ENCODE results near the gene CASTOR1. TPM values are rescaled to one million over a fixed set of nuclear protein-coding genes. Genes with fewer than 3 reads are reported as not detected.
A peak's percentile ranks its signal among the peaks of the same experiment; 100 is the strongest.

The CASTOR1 gene
- polyA plus RNA-seq, 1 donor: 8.3 TPM

DNA sequence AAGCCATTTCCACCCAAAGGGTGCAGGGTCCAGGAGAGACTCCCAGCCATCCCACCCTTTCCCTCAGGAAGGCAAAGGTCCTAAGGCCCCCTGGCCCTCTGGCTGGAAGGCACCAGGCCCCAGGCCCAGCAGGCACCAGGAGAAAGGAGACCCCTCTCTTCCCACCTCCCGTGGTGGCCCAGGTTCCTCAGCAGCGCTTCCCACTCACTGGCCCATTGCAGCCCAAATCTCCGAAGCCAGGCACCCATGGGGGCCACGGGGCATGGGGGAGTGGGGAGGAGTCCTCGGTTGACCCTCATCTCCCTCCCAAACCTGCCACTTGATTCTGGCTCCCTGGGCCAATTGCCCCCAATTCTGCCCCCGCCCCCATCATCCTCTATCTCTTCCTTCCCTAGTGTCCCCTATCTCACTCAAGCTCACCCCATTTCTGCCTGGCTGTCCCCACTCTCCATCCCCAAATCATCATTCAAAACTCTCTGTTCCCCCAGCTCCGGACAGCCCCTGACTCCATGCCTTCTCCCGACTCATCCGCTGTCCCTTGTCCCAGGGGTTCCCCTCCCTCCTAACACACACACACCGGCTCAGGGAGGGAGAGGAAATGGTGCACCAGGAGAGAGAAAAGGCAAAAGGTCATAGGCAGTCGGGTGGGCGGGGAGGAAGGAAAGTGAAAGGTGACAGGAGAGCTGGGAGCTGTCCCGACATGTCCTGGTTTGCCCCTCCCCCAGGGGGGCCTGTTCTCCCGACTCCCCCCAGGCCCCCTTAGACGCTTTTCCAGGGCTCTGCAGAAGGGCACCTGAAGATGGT is 43.9 kb downstream of the CASTOR1 start:
- no peak for DNase-seq

DNA sequence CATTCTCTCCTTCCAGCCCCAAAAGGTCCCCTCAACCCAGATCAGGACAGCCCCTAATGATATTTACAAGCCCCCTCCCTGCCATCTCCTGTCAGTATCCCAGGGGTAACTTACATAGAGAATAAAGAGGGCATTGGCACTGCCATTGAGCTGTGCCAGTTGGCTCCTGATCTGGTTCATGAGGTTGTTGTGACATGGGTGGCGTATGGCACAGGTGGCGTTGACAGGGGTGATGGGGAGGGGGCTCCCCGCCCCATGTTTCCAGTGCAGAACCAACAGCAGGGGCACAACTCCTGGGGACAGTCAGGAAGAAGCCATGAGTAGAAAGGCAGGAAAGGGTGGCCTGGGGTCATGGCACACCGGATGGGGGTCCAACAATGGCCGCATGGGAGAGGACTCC is 44.7 kb downstream of the CASTOR1 start:
- no peak for DNase-seq

DNA sequence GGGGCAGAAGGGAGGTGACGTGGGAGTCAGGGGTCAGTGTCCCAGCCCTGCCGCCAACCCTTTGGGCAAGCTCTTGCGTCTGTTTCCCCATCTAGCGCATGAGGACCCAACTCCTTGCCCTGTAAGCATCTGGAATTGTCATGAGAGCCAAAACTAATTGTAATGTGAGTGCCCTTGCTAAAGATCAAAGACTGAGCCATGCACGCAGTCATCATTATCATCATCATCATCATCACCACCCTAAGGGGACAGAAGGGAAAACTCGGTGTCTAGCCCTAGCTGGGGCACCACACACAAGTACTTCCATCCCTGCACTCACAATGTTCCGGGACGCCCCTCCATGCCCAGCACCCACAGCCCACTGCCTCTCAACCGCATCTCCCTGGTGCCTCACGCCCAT is 45.2 kb downstream of the CASTOR1 start:
- DNase-seq: no peak

DNA sequence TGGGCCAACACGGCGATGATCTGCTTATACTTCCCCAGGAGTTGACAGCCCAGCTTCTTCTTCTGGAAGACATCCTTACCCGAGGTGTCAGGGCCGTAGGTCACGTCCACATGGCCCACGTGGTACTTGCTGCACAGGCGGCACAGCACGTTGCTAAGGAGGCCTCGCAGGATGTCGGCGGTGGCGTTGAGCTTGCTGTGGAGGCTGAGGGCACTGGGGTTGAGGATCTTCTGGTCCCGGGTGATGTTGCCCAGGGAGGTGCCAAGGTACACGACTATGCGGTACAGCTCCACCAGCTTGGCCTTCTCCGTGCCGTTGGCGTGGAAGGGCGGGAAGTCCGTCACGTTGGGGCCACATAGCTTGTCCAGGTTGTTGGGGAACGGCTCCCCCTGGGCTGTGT is 45.6 kb downstream of the CASTOR1 start:
- no peak for DNase-seq

DNA sequence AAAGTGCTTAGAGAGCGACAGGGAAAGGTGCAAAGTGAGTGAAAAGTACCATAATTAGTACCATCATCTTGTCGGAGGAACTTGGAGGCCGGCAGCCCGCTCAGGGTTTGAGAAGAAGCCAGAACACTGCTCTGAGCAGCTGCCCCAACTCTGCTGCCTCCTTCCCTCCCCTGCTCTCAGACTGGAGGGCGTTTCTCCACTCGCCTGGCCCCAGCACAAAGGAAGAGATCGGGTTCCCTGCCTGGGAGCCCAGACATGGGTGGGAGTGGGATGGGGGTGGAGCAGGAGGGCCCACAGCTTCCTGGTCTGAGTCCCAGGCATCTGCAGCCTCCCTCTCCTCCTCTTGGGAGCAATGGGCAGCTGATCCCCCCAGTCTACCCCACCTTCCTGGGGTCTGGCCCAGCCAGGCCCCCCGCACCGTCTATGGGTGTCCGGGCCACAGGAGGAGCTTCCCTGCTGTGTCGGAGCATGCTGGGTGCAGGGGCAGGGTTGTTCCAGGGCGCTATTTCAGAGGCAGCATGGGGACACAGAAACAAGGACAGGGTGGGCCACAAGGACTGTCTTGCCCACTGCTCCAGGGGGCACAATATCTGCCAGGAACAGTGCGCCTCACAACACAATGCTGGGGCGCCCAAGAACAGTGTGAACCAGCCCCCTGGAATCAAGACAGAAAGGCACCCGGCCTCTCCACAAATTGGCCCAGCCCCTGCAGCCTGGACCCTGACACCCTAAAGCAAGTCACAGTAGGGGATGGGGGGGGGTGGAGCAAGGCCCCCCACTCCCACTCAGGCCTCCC is 47.5 kb downstream of the CASTOR1 start:
- no peak for DNase-seq

DNA sequence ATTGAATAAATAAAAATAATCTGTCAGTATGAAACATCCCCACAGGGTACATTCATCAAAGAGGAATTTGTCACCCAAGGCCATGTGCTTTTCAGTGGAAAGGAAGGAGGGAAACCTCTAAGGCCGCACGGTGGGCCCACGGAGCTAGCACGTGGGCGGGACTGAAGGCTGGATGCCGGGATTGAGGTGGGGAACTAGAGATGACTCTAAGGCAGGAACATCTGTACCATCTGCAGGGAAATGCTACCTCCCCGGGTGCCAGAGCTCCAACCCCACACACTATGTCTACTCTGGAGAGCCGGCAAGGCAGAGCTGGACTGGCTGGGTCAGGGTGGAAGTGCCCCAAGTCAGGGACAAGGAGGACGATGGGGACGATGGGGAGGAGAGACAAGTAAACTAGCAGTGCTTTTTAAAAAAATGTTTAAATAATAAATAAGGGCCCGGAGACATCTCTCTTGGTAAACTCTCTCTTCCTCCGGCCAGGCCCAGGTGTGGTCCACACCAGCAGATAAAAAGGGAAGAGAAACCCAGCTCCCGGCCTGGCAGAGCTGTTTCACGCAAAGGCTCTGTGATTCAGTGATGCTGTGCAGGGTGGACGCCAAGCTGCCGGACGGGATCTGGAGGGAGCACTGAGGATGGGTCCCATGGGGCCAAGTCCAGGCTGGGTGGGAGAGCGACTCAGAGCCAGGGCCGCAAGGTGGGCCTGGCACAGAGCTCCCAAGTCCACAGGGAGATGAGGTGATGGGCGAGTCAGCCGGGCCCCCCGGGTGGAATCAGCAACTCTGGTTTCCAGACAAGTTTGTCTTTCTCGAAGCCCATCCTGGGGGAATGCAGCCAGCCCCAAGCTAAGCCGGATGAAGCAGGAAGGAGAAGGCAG is 48.5 kb downstream of the CASTOR1 start:
- no peak for DNase-seq

DNA sequence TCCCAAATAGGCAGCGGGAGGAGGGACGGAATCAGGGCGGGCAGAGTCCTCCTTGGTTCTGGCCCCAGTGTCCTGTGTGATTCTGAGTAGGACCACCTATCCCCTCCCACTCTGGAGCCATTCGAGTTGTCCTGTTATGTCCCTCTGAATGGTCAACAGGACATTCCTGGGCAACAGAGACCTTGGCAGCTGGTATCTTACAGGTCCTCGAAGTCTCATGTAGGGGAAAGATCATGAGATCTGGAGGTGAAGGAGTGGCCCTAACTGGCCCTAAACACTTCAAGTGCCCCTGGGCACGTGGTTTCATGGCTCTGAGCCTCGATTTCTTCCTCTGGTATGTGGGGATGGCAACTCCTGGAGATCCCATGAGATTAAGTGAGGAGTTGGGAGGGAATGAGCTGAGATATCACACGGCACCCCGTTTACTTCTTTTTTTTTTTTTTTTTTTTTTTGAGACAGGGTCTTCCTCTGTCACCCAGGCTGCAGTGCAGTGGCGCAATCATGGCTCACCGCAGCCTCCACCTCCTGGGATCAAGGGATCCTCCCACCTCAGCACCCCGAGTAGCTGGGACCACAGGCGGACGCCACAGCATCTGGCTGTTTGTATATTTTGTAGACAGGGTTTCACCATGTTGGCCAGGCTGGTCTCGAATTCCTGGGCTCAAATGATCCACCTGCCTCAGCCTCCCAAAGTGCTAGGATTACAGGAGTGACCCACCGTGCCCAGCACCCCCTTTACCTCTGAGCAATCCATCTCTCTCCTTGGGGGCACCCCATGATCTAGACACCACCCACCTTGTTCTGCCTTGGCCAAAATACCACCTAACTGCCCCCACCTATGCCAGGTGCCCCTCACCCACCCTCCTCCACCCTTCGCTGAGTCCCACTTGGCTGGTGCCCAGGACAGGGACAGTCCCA is 49.6 kb downstream of the CASTOR1 start:
- DNase-seq: no peak

DNA sequence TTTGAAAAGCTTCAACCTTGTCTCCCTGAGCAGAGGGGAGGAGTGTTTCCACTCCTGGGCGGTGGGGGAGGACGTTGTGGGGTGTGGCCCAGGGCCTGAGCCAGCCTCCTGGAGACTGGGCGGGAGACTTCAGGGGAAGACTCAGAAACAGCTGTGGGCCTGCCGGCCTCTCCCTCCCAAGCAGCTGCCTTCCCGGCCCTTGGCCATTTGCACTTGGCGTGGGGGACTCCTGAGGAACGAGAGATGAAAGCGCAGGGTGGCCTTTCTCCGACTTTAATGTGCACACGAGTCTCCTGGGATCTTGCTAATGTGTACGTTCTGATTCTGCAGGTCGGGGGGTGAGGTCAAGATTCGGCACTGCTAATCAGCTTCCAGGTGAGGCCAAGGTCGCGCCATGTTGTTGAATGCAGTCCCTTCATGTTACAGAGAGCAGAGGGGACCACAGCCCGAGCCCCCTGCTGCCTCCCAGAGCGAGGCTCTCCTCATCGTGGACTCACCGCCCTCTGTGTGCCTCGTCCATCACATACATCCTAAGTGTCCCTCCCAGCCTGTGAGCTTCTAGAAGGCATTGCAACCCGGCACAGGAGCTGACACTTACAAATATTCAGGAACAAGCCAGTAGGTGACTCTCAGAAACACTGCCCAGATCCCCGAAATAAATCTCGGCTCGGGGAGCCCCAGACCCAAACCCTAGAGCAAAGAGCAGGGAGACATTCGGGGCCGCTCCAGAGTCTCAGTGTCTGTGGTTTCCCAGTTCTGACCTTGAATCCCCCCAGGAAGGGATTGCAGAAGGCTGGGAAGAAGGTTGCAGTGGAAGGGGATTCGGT is 50.4 kb downstream of the CASTOR1 start:
- peak; percentile 66 for DNase-seq

DNA sequence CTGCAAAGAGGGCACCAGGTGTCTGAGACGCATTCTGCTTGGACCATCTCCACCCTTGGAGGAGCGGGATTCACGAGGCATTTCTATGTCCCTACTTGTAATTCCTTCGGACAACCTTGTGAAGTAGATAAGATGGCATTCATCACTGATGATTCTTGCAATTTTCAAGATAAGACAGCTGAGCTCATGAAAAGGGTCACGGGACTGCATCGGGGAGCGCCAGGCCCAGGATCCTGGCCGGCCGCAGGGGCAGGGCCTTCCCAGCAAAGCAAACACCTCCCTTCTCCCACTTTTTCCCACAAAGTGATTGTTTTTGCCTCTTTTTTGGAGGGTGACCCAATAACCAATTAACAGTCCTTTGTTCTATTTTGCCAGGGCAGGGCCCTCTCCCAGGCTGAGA is 51.2 kb downstream of the CASTOR1 start:
- DNase-seq: no peak

DNA sequence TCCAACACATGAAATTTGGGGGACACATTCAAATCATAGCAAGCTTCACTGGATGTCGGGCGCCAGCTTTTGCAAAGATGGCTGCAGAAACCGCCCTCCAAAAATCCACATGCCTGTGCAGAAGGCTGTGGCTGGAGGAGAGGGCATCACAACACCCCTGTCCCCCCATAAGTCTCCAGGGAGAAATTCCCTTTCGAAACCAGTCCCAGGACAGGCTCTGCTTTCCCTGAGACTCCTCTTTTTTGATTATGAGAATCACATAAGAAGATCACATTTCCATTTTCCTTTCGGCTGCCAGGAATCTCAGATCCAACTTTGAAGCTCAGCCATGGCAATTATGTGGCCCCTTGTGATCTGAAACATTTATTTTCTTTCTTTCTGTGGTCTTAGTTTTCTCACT is 52.4 kb downstream of the CASTOR1 start:
- DNase-seq: no peak

DNA sequence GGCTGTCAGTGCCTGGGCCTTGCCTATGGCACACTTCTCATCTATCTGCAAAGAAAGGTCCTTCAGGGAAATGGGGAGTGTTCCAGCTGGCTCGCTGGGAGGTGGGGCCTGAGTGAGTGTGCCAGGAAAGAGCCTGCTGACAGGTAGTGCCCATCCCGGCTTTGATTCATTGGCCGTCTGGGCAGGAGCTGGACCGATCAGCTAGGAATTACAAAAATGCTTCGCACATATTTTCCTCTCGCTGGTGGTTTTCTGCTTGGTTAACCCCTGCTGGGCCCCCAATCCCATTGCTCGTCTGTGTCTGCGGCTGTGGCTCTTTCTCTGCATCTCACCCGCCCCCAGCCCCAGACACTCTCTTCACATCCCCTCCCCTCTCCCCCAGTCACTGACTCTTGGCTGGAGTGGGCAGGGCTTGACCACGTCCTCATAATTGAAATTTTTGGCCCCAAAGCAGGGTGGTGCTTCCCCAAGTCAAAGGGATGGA is 53.6 kb downstream of the CASTOR1 start:
- no peak for DNase-seq

Other genes with a start within 250 kb of the CASTOR1 start
- gene HORMAD2, start 209.0 kb downstream of the CASTOR1 start, polyA plus RNA-seq (ENCODE audit: insufficient read length): not detected
- gene LIF, start 42.7 kb downstream of the CASTOR1 start, polyA plus RNA-seq (ENCODE audit: insufficient read length): 1.6 TPM
- not detected for gene OSM, start 22.7 kb downstream of the CASTOR1 start, polyA plus RNA-seq (ENCODE audit: insufficient read length)
- gene TBC1D10A, start 37.4 kb upstream of the CASTOR1 start, polyA plus RNA-seq (ENCODE audit: insufficient read length): 12.9 TPM
- gene SF3A1, start 67.4 kb upstream of the CASTOR1 start, polyA plus RNA-seq (ENCODE audit: insufficient read length): 134 TPM
- gene CCDC157, start 67.5 kb upstream of the CASTOR1 start, polyA plus RNA-seq (ENCODE audit: insufficient read length): 5.5 TPM
- gene RNF215, start 97.9 kb upstream of the CASTOR1 start, polyA plus RNA-seq (ENCODE audit: insufficient read length): 22.2 TPM
- 7.0 TPM for gene SEC14L2, start 107.5 kb upstream of the CASTOR1 start, polyA plus RNA-seq (ENCODE audit: insufficient read length)
- gene MTFP1, start 136.3 kb upstream of the CASTOR1 start, polyA plus RNA-seq (ENCODE audit: insufficient read length): 7.8 TPM
- gene SEC14L3, start 182.5 kb upstream of the CASTOR1 start, polyA plus RNA-seq (ENCODE audit: insufficient read length): not detected
- gene SEC14L4, start 216.2 kb upstream of the CASTOR1 start, polyA plus RNA-seq (ENCODE audit: insufficient read length): 1.1 TPM

All from left kidney (tissue), 2 donors.